Stimulated activated CD8-positive, alpha-beta memory T cell treated with anti-CD3 and anti-CD28 coated beads, Interleukin-7, amount 100 ng/mL, for 48 hours (primary cell): Measurements from ENCODE around the gene AFAP1L2.

Experiments
- DNase-seq, 2 donors: peaks; one replicate each; pipeline ENCODE4 v3.0.0-alpha.2; 2020; ENCODE audit warnings: low read depth in 1 of 2; ENCODE audit errors: extremely low read depth in 1 of 2

AFAP1L2 gene

DNA sequence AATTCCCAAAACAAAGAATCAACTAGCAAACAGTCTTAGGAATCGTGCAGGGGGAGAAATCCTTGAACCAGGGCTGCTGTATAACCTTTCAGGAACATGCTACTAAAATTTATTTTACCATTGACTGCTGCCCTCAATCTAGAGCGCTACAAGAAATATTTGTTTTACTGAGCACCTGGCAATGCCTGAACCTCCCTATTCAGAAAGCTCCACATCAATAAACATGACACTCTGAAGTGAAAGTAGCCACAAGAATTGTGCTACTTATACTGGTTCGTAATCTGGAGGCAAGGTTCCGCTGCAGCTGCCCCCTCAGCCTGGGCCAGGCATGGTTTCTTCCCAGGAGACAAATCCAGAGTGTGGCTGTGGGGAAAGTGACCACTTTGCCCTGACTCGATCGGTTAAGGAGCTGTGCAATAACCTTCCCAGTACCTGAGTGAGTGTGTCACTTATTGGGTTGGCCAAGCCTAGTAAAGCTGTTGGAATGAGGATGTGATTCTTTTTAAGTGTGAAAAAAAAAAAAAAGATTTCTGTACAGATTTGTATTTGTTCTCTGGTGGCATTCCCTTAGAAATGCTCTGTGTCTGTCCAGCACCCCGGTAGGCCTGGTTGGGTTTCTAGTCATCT is 157.5 kb downstream of the AFAP1L2 start:
- DNase-seq: no peak

DNA sequence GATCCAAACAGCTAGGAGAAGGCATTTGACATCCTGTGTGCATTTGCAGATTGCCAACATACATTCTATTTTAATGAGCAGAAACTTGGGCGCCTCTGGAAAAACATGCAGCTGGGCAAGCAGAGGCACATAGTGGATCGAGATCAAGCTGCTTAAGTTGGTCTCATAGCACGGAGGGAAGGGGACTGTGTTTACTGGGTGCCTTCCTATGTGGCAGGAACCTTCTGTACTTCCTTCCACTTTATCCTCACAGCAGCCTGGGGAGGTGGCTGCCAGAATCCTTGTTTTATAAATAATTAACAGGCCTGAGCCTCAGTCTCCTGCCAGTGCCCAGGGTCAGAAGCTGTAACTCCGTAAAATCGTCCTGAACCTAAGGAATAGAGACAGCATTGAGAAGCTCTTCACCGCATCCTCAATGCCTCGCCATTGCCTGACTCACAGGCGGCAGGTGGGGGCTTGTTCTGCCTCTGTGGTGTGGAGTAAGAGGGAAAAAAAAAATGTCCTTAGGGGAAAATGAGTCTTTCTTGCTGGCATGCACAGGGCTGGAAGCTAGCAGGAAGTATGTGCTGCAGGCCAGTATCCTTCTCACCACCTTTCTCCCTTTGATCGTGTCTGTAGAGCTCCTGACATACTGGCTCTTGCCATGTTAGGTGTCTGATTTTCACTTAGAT is 159.0 kb downstream of the AFAP1L2 start:
- DNase-seq: no peak
